Left forelimb (tissue), 1 donor: ENCODE data around the gene ADTRP.

Experiments
- DNase-seq: peaks from one replicate; pipeline ENCODE4 v3.0.0-alpha.2; 2018; ENCODE audit warnings: low spot score

ADTRP gene

GRCh38 chr6:11722805-11723631 is 55.6 kb downstream of the ADTRP start:
- no peak for DNase-seq

DNA sequence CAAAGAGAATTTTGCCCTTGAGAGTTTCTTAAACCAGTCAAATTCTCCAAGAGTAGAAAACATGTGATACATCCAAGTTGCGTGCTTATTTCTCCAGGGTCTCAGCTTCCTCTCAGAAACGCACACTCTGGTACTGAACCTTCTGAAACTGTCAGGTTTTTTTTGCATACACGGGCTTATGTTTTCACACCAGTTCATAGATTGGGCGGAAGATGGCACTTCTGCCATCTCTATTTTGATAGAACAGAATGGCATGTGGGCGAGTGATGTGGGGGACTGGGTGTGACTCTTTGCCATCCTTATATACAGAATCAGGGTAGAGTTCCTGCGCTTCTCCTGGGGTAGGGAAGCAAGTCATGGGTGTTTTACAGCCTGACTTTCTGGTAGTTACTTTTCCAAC is 56.4 kb downstream of the ADTRP start:
- DNase-seq = no peak

DNA sequence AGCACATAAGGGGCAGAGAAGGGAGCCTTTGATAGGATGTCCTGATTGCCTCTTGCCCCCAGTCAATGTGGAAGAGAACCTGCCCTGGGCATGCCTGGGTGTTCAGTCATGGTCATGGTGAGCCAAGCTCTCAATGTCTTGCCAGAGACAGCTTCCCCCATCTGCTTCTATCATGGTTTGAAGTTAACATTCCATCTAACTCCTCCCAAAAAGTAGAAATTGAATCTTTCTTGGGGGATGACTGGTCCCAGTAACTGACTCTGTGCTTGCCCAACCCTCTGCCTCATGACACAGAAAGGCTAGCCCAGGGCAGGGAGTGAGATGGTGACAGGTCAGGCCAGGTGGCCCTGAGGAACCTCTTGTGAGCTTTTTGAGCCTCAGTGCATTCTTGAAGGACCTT is 60.1 kb downstream of the ADTRP start:
- no peak for DNase-seq

- DNase-seq = no peak
Observed at GRCh38 chr6:11718031-11718430, 60.6 kb downstream of the ADTRP start.

- no peak for DNase-seq
Observed at GRCh38 chr6:11714798-11715285, 63.8 kb downstream of the ADTRP start.

DNA sequence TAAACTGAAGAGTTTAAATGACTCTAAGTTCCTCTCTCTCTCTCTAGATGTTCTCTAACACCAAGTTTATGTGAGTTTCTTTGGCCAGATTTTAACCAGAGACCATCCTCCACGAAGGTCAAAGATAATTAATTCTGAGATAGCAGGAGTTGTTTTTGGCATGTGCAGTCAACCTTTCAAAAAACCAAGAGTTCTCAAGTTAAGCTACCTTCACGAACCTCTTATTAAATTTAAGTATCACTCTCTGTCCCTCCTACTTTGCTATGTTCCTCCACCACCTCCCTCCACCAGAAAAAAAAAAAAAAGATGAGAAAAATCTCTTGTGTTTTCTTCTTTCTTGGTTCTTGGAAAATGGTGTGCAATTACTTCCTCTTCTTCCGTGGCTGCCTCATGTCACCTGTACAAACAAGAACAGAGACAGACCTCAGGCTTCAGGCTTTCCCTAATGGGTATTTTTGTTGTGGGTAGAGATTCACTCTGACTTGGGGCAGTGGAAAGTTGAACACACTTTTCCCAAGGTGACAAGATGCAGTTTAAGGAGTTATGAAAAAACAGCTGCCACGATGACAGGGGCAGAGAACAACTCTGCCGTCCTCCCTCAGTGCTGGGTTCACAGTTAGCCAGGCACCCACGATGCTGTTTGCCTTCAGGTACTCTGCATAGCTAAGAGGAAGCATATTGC is 64.3 kb downstream of the ADTRP start:
- no peak for DNase-seq

GRCh38 chr6:11712760-11713159 is 65.8 kb downstream of the ADTRP start:
- no peak for DNase-seq

- DNase-seq = no peak
Observed at GRCh38 chr6:11711984-11712711, 66.5 kb downstream of the ADTRP start.

DNA sequence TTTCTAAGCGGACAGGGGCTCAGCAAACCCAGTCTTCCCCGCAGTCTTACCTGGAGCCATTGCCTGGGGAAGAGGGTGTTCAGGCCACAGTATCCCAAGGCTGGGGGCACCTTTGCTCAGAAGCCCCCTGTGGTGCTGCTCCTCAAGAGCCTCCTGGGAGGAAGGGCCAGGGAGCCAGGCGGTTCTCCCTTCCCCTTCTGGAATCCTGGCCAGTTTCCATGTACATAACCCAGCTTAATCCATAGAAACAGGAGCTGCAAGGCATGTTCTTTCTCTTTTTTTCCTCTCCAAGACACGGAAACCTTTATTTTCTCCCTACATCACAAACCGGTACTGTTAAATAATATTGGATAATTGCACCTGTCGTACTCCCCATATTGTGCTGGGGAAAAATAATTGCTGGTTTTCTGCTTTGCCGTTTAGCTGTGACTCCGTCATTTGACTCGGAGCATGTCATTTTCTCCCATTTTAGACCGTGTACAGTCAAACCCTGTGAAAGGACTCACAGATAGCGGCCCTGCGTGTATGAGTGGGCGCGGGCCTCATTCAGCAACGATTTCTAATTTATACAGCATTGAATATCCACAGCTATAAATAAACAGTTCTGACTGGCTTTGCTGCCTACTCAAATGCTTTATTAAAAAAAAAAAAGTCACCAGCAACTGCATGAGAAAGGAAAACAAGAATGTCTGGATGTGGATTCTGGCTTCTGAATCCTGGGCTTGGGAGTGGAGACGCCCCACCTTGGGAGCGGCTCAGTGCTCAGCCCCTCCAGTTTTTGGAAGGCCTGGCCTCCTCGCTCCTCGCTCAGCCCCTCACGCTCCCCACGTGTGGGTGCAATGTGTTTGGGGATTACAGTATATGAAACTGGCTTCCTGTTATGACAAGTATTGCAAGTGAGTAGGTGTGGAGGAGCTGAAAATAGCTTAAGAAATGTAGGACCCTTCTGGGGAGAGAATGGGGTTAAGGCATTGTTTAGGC is 67.3 kb downstream of the ADTRP start:
- no peak for DNase-seq

- no peak for DNase-seq
Observed at GRCh38 chr6:11710311-11710761, 68.3 kb downstream of the ADTRP start.

DNA sequence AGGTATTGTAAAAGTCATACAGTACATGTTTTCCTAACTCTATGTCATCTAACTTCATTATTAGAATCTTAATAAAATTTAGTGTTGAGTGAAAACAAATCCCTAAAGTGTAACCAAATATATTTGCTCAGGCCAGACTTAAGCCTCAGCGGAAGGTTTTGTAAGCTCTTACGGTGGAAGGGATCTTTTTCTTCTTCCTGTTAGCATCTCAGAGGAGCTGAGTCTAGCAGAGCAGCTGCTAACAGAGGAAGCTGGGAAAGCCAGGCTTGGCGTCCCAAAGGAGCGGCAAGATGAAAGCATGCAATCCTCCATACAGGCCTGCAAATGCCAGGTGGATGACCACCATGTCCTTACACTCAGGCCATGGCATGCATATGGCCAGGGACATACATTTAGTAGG is 72.4 kb downstream of the ADTRP start:
- DNase-seq = no peak

- no peak for DNase-seq
Observed at GRCh38 chr6:11705483-11705882, 73.1 kb downstream of the ADTRP start.

GRCh38 chr6:11705069-11705468 is 73.5 kb downstream of the ADTRP start:
- DNase-seq = no peak

- no peak for DNase-seq
Observed at GRCh38 chr6:11703725-11704124, 74.9 kb downstream of the ADTRP start.

GRCh38 chr6:11702500-11703130 is 76.0 kb downstream of the ADTRP start:
- DNase-seq = no peak

DNA sequence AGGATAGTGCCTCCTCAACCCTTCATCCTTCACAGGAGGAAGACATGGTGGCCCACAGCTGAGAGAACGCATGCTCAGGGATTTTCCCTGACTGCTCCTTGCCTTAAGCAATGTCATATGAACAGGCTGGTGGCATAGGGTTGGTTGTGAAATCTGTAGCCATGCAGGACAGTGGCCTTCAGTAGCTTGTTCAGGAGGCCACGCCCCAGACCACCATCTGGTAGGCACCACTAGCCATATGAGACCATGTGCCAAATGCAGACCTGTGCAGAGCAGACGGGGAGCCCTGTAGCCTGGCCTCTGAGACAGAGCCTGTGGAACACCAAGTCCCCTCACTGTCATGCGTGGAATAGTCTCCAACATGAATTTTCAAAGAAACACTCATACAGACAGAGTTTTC is 76.5 kb downstream of the ADTRP start:
- no peak for DNase-seq

DNA sequence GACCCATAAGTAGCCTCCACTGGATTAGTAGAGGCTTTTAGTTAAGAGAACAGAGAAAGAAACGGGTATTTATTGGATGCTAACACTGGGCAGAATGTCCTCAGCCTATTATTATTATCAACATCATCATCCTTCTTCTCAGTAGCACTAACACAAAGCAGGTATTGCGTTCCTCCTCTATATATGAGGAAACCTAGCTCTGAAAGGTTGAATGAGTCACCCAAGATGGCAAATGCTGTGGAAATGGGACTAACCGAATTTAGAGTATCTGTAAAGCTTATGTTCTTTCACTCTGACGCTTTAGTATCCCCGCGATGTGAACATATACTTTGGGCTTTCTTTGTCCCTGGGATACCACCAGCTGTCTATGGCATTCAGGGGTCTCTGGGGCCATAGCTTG is 77.0 kb downstream of the ADTRP start:
- DNase-seq = no peak

GRCh38 chr6:11700118-11700718 is 78.4 kb downstream of the ADTRP start:
- no peak for DNase-seq

DNA sequence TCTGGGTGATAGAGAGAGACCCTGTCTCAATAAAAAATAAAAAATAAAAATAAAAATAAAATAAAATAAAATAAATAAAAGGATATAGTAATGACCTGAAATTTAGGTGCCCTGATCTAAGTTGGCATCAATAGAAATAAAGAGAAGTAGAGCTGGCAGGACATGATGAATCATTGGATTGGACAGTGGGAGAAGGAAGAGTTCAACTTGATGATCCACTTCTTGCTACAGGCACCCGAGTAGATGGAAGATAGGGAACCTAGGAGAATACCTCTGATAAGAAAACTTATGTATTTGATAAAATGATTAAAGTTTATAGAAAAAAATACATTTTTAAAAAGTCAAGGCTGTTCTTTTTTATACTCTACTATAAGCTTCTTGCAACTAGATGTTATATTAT is 79.0 kb downstream of the ADTRP start:
- no peak for DNase-seq
